ENCODE data around the gene TCF19. TPM values are rescaled to one million over a fixed set of nuclear protein-coding genes. Genes with fewer than 3 reads are reported as not detected.
A peak's percentile ranks its signal among the peaks of the same experiment; 100 is the strongest.

The TCF19 gene
- total RNA-seq, 3 donors from 2014 or later, result 5.3 to 13.2 (median 7.3) TPM

DNA sequence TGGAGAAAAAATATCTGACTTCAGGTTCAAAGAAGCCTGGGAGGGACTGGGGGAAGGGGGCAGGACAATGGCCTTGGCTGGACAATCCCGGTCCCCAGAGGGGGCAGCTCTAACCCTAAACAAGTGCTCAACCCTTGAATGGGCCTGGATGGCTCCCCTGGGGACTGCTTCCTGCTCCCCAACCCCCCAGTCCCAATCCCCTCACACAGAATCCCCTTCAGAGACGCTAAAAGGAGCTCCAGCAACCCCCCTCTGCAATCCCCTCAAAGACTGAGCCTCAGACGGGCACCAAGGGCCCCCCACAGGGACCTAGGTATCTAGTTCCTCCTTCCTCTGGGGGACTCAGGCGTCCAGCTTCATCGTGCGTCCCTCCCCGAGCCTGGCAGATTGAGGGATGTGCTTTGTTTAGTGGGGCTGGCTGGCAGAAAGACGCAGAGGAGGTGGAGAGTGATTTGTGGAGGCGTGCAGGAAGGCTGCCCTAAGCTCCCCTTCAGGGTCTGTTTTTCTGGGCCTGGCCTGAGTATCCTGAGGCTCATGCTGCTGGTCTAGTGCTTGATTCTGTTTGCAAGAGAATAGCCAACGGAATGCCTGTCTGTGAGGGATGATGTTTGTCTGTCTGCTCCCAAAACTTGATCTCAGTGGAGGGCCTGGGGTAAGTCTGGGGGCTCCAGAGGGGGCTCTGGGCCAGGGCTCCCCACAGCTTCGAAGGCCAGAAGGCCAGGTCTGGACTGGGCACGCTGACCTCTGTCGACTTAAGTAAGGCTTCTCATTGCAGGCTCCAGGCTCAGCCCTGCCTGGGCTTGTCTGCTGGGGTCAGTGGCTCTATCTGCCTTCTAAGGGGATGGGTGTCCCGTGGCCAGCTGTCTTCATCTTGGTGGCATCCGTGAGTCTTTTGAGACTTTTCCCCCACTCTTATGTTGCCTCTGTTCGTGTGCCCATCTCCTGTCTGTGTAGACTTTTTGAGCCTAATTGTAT is 13.8 kb downstream of the TCF19 start:
- intact Hi-C loops (cut with DNase I, micrococcal nuclease), result no loop called here
- Histone ChIP-seq H3K36me3 (ENCODE audit: low read depth) (no peaks in the 10 kb centered on the region), H3K4me3 (no peak overlapping the region), H3K4me1 (ENCODE audit: low read depth) (no peaks in the 10 kb centered on the region), H3K9me3 (no peaks in the 10 kb centered on the region)
- TF ChIP-seq, protein P1, sequence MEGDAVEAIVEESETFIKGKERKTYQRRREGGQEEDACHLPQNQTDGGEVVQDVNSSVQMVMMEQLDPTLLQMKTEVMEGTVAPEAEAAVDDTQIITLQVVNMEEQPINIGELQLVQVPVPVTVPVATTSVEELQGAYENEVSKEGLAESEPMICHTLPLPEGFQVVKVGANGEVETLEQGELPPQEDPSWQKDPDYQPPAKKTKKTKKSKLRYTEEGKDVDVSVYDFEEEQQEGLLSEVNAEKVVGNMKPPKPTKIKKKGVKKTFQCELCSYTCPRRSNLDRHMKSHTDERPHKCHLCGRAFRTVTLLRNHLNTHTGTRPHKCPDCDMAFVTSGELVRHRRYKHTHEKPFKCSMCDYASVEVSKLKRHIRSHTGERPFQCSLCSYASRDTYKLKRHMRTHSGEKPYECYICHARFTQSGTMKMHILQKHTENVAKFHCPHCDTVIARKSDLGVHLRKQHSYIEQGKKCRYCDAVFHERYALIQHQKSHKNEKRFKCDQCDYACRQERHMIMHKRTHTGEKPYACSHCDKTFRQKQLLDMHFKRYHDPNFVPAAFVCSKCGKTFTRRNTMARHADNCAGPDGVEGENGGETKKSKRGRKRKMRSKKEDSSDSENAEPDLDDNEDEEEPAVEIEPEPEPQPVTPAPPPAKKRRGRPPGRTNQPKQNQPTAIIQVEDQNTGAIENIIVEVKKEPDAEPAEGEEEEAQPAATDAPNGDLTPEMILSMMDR (IDR thresholded peaks at IDR 0.05), result no peak
- DNase-seq (no peak), ATAC-seq (peak; percentile 4)

DNA sequence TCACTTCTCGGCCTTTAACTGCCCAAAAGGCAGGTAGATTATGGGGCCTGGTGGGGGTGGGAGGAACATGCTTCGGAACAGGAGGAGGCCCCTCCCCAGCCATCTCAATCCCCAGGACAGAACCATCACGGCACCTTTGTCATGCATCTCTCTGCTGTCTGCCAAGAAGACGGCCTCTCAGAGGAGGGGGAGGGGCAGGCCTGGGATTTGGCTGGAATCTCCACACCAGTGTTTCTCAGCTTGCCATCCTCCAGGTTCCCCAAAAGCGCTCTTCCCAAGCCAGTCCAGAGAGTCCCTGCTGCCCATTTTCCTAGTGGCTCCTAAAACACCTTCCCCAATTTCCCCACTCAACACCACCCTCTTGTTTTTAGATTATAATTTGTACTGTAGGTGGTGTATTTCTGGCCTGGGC is 14.6 kb downstream of the TCF19 start:
- no peak overlapping the region for H3K4me3 ChIP-seq
- DNase-seq (no peak), ATAC-seq (no peak)
- H3K9me3 ChIP-seq, result no peaks in the 10 kb centered on the region
- H3K36me3 ChIP-seq (ENCODE audit: low read depth), result no peaks in the 10 kb centered on the region
- TF ChIP-seq, protein P1 (IDR thresholded peaks at IDR 0.05), result no peak
- no peaks in the 10 kb centered on the region for H3K4me1 ChIP-seq (ENCODE audit: low read depth)
- intact Hi-C loops (cut with DNase I, micrococcal nuclease), result no loop called here

DNA sequence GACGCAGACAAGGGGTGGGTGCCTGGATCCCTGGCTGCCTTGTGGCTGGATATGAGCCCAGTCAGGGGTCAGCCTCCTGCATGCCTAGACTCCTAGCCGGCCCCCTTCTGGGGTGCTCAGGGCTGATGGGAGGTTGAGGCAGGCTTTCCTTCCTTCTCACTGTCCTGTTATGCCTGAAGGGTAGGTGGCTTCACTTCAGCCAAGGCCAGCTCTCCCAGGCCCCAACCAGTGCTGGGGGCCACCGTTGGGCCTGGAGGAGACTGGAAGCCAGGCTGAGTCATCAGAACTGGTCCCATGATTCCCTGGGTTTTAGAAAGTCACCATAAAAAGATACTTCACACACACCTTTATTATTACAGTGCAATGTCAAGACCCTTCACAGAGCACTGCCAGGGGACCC is 15.0 kb downstream of the TCF19 start:
- intact Hi-C loops (cut with DNase I, micrococcal nuclease), result no loop called here
- TF ChIP-seq, protein P1 (IDR thresholded peaks at IDR 0.05), result no peak
- Histone ChIP-seq H3K36me3 (ENCODE audit: low read depth) (no peaks in the 10 kb centered on the region), H3K4me3 (no peak overlapping the region), H3K4me1 (ENCODE audit: low read depth) (peaks cover 2% of the 10 kb centered on the region), H3K9me3 (no peaks in the 10 kb centered on the region)
- ATAC-seq (no peak), DNase-seq (no peak)

DNA sequence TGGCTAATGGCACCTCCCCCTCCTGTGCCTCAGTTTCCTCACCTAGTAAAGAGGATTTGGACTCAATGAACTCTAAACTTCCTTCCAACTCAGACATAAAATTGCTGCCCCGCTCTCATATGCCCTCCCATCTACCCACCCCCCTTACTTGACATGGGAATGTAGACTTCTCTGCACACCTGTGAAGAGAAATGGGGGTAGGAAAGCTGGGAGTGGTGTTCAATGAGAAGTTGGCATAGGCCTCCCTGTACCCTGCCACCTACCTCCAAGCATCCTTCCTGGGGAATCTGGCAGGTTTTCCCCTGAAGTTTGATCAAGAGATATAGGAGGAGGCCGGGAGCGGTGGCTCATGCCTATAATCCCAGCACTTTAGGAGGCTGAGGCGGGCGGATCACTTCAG is 16.0 kb downstream of the TCF19 start:
- intact Hi-C loops (cut with DNase I, micrococcal nuclease), result no loop called here
- peaks cover 11% of the 10 kb centered on the region for H3K4me1 ChIP-seq (ENCODE audit: low read depth)
- ATAC-seq (no peak), DNase-seq (no peak)
- H3K9me3 ChIP-seq, result no peaks in the 10 kb centered on the region
- TF ChIP-seq, protein P1 (IDR thresholded peaks at IDR 0.05), result no peak
- no peak overlapping the region for H3K4me3 ChIP-seq
- H3K36me3 ChIP-seq (ENCODE audit: low read depth), result no peaks in the 10 kb centered on the region

DNA sequence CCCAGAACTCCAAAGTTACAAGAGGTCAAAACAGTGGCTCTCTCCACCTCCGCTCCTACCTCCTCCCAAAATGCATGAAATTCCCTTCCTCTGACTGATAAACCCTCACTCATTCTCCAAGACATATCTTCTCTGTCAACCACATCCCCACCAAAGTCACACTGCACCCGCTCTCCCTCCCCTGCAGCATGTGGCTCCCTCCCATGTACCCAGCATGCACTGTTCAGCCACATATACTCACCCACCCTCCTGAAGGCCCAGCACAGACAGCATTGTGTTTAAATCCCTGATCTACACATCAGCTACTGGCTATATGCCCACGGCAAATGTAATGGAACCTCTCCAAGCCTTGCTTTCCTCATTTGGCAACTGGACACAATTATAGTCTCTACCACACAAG is 17.6 kb downstream of the TCF19 start:
- Histone ChIP-seq H3K4me3 (no peak overlapping the region), H3K36me3 (ENCODE audit: low read depth) (no peaks in the 10 kb centered on the region), H3K9me3 (no peaks in the 10 kb centered on the region), H3K4me1 (ENCODE audit: low read depth) (peaks cover 11% of the 10 kb centered on the region)
- DNase-seq (no peak), ATAC-seq (no peak)
- intact Hi-C loops (cut with DNase I, micrococcal nuclease), result no loop called here
- TF ChIP-seq, protein P1 (IDR thresholded peaks at IDR 0.05), result no peak

Measured in mucosa of descending colon (tissue), 3 donors.